Endometrial microvascular endothelial cells (primary cell): Measurements from ENCODE around the gene ATP12A. TPM values are rescaled to one million over a fixed set of nuclear protein-coding genes. Genes with fewer than 3 reads are reported as not detected.

Experiments used
- in situ Hi-C: cut with HindIII; loops from 2 replicates; pipeline ENCODE4 v1.10.0; 2017; ENCODE audit warnings: low sequenced_read_pairs, low pct_unique_long_range_greater_than_20kb; ENCODE audit errors: inconsistent ontology term
- total RNA-seq: library from RNA; depleted of rRNA; stranded (reverse); fragments of >200 nt; gene quantifications from one replicate; pipeline ENCODE4 v1.2.3, GENCODE V29; 2015; ENCODE audit errors: inconsistent ontology term

The ATP12A gene
- total RNA-seq, 1 donor from 2014 or later = not detected

DNA sequence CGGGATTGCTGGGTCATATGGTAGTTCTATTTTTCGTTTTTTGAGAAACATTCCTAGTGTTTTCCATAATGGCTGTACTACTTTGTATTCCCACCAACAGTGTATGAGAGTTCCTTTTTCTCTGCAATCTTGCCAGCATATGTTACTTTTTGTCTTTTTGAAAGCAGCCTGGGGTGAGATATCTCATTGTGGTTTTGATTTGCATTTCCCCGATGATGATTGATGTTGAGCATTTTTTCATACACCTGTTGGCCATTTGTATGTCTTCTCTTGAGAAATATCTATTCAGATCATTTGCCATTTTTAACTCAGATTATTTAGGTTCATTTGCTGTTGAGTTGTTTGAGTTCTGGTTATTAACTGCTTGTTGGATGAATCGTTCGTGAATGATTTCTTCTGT, 18.5 kb upstream of the ATP12A start:
- in situ Hi-C loops = no loop called here

DNA sequence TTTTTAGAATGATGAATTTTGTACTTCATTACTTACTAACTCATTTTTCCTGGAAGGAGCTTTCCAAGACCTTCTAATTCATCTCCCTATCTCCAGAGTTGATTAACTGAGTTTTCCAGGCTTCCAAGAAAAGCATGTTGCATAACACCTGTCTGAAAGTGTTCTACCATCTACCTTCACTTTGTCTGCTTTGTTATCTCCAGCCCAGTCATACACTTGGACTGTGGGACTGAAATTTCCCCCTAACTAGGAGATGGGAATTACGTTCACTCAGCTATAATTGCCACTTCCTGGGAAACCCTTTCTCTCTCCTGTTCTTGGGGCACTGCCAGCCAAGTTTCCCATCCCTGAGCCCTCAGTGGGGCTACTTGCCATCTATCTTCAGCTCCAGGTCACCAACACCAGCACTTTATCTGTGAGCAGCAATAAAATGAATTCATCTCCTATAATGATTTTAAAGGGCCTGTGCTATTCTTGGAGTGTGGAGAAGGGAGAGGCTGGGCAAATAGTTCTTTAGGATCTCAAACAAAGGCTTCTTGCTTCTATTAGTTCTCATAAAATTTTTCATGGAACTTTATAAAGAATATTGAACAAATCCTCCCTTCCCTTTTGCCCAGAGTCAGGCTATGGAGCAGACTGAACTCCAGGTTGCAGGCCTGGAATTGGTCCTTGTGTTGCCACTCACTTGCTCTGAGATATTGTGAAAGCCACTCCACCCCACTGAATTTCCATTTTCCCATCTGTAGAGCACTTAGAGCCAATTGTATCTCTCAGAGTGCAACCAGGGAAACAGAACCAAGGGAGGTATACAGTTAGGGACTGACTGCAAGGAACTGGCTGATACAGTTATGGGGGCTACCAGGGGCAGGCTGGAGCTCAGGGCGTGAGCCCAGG, 17.8 kb upstream of the ATP12A start:
- in situ Hi-C loops = no loop called here

DNA sequence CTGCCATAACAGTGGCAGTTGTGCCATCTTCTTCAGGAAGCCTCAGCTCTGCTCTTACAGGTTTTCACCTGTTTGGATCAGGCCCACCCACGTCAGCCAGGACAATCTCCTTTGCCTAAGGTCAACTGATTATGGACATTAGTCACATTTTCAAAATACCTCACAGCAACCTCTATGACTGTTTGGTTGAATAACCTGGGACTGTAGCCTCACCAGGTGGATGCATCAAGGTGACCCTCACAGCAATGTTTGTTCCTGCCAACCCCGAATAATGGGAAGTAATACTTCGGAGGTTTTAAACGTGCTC, 17.2 kb upstream of the ATP12A start:
- in situ Hi-C loops = no loop called here

DNA sequence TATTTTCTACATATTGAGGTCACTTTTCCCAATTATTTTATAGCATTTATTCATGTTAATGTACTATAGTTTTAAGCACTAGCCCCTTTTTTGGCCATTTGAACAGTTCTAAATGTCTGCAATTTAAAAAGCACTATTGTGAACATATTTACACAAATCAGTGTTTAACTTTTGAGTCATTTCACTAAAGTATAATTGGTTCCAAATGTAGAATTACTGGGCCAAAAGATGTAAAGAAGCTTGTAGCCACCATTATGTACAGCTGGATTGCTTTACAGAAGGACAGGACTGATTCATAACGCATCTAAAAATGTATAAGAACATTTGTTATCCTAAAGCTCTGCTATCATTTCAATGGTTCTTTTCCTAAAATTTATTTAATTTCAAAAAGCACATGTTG, 16.6 kb upstream of the ATP12A start:
- in situ Hi-C loops = no loop called here

DNA sequence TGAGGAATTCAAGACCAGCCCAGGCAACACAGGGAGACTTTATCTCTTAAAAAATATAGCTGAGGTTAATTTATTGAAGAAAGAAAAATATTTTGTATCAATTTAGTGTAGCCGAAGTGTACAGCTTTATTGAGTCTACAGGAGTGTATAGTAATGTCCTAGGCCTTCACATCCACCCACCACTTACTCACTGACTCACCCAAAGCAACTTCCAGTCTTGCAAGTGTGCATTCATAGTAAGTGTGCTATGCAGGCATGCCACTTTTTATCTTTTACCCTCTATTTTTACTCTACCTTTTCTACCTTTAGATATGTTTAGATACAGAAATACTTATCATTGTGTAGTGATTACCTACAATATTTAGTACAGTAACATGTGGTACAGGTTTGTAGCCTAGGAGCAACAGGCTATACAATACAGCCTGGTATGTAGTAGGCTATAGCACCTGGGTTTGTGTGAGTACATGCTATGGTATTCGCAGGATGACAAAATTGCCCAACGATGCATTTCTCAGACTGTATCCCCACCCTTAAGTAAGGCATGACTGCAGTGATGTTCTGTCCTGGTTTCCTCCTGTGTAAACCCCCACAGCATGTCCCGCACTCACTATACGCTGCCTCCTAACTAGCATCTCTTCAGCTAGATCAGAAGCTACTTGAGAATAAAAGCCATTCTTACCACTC, 15.3 kb upstream of the ATP12A start:
- in situ Hi-C loops = no loop called here

DNA sequence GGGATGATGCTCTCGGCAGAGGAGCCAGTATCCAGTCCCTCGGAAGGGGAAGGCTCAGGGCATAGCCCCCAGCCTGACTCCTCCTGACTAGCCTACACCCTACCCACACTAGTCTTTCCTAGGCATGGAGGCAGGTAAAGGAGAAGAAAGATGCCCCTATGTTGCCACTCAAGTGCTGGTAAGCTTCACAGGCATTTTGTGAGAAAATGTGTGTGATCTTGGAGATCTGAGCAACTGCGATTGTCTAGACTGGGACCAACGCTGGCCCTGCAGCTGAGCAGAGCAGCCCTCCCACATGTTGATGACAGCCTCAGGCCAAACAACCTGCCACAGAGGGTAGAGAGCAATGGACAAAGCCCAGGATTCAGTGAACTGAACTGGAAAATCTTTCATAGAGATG, 11.7 kb upstream of the ATP12A start:
- in situ Hi-C loops = no loop called here

DNA sequence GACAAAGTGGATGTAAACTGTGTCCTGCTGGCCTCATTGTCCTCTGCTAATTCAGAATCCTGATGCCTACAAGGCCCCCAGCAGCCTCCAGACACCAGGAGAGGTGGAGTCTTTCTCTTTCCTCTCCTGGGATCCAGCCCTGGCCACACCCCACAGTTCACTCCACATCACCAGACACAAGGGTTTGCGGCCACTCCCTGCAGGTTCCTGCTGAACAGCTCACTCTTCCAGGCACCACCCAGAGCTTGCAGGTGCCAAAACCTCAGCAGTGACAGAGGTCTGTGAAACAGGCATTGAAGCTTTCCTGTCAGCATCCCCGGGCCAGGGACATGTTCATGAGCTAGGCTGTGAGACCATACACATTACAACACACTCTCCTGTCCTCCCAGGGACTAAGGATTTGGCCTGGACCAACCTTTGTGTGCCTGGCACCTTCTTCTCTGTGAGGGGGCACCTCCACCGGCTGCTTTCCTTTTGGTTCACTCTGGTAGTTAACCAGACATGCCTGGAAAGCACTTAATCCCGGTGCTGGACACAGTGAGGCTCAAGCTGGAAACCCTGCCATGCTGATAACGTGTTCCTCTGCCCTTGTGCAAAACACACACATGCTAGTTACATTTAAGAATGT, 11.1 kb upstream of the ATP12A start:
- in situ Hi-C loops = no loop called here

DNA sequence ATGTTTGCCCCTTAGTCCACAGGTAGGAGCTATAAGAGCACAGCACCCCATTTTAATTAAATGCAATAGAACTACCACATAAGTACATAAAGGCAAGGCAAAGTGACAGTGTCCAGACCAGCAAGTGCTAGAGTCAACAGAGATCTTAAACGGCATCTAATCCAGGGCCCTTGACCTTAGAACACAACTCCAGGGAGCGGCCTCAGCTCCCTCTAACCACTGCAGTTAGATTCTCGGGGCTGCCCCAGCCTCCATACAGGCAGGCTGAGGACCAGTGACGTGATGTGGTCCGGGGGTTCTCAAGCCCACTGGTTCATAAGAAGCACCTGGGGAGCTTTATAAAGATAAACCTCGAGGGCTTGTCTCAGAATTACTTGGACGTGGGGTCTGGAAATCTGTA, 10.0 kb upstream of the ATP12A start:
- in situ Hi-C loops = no loop called here

DNA sequence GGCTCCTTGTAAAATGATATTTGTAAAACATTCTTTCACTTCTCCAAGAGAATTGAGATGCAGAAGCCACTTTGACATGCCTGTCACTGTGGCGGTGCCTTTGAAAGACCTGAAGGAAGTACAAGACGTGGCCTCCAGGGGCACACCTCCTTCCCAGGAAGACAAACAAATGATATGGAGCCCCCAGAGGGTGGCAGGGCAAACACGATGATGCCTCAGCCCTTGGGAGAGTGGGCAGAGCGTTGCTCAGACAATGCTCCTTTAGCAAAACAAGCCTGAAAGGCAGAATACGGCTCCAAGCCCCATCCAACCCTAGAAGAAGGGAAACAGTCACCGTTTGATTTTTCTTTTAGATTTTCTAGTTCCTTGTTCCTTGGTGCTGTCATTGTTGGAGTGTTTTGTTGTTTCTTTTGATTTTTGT, 9.2 kb upstream of the ATP12A start:
- in situ Hi-C loops = no loop called here

DNA sequence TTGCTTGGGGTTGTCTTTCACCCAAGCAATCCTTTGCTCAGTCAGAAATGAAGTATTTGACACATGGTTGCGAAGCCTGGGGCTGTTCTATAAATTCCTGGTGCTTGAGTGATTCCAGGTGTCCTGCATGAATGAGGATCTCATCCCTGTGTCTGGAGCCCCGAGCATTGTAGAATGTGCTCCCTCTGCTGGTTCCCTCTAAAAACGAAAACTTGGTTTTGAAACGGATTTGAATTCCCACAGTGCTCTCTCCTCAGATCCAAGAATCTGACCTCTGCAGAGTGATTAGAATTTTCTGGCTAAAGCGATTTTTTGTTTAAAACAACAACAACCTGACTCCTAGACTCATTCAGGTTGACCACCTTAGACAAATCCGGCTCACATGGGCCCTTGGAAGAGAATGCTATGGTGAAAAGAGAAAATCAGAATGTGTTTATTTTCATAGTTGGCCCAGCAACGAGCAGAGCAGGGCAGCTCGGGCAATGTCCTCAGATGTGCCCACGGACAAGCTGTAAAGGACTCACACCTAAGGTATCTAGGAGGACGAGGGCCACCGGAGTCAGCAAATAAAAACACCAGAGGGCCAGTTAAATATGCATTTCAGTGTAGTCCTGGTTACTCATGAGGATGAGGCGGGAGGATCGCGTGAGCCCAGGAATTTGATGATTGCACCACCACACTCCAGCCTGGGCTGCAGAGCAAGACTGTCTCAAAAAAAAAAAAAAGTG, 8.7 kb upstream of the ATP12A start:
- in situ Hi-C loops = no loop called here

DNA sequence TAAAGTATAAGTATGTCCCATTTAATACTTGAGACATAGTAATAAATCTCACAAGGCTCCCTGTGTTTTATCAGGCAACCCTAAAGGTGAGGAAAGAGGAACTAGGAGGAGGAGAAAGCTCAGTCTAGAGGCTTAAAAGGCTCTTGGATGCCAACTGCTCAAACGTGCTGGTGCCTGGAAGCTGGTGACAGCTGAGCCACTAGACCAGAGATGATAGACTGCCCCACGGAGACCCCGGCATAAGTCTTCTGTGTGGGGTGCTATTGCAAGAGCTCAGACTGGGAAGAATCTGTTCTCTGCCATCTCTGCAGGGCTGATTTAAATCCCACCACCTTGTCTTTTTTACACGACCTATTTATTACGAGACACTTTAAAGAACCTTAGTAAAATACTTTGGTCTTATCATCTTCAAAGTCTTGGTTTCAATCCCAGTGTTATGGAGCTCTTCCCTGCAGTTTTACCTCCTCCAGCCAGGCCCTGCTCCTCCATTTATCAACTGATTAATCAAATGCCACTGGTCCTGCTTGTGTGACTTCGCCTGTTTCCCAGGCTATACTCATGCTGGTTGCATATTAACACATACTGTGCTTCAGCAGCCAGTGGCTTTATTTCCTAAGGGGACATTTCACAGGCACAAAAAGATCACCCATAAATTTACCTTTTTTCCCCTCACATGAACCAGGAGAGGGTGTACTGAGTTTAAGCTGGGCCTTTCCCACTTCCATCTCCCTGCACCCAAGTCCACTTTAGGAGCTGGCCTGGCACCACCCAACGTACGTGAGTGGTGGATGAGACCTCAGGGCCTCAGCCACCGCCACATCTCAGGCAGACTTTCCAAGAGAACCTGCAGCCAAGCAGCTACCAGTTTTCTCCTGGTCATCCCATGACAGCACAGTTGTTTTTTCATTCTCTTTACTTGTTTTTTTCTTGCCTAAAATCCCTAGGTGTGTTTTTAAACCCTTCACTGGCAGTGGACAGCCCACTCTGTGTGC, 7.8 kb upstream of the ATP12A start:
- in situ Hi-C loops = no loop called here

DNA sequence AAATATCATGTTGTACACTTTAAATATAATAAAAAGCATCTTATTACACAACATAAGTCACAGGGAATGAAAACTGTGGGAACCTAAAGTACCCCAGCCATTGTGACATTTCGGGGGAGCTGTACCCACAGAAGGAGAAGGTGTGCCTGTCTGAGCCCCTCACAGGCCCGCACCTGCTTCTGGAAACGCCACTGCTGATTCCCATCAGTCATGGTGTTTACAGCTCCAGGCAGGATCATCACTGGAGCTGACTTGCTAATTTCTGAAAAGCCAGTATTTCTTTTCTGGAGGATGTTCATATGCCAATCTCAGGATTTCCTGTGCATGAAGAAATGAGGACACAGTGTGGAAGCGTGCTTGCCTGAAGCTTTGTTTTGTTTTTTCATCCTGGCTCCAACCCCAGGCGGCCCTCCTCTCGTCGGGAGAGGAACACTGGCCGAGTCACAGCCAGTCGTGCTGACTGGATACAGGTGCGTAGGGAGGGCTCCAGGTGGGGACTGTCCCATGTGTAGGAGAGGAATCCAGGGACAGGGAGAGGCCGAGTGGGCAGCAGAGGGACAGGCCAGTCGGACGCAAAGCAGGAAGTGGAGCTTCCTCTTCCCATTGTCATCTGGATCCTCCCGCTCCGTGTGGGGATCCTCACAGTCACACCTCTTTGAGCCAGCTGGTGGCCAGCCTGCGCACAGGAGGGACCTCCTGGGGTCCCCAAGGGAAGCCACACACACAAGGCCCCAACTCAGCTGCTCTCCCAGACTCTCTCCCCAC, 4.2 kb upstream of the ATP12A start:
- in situ Hi-C loops = no loop called here

DNA sequence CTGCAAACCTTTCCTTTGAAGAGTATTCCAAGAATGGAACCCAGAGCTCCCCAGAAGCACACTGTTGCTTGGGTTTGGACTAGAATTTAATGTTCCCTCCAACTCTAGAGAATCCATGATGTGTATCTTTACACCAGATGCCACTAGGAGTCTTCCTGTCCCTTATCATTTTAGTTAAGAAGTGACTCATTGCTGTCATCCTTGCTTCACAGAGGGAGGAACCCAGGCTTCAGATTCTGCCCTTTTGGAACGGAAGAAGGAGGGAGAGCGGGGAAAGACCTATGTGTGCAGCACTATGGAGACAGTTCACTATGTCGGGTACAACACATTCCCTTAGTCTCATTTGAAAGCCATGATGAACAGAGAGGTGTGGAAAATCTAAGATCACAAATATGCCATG, 2.1 kb upstream of the ATP12A start:
- in situ Hi-C loops = no loop called here

DNA sequence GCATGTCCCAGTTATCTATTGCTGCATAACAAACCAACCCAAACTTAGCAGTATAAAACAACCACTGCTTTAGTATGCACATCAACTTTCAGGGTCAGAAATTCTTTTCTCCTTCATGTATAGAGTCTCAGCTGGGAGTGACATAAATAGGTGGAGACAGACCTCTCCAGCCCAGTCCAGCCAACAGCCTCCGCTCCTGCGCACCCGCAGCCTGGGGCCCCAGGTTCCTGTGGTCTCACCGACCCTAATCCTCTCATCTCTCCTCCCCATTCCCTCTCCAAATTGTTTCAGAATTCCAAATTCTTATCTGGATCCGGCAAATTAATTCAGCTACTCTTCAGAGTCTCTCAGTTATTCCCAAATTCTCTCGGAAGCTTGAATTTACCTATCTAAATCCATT, 522 bp upstream of the ATP12A start:
- in situ Hi-C loops = no loop called here

DNA sequence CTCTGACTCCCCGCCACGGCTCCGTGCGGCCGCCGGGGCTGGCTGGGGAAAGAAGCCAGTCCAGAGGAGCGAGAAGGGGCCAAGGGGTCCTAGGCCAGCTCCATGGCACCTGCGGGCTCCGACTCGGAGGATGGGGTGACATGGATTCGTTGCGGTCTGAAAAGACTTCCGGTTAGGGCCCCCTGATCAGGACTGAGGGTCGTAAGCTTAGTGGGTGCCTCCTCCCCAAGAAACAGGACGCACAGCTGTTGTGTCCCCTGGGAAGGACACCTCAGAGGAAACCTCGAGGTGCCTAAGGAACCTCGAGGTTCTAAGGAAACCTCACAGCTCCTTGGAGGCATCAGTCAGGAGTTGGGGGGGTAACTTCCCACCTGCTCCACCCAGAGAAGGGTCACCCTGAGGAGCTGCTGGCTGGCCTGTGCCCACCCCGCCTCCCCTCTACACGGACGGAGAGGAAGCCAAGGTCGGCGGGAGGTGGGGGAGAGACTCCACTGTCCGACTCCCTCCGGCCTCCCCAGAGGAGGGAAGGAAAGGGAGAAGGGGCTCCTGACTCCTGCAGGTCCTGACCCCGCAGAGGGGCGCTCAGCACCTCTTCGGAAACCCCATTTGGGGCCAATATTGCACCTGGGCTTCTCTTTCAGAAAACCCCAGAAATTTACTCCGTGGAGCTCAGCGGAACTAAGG, 855 bp downstream of the ATP12A start:
- in situ Hi-C loops = no loop called here

DNA sequence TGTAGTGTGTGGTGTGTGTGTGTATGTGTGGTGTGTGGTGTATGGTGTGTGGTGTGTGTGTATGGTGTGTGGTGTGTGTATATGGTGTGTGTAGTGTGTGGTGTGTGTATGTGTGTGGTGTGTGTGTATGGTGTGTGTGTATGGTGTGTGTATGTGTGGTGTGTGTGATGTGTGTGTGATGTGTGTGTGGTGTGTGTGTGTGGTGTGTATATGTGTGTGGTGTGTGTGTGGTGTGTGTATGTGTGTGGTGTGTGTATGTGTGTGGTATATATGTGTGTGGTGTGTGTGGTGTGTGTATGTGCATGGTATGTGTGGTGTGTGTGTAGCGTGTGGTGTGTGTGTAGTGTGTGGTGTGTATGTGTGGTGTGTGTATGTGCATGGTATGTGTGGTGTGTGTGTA, 1.7 kb downstream of the ATP12A start:
- in situ Hi-C loops = no loop called here

DNA sequence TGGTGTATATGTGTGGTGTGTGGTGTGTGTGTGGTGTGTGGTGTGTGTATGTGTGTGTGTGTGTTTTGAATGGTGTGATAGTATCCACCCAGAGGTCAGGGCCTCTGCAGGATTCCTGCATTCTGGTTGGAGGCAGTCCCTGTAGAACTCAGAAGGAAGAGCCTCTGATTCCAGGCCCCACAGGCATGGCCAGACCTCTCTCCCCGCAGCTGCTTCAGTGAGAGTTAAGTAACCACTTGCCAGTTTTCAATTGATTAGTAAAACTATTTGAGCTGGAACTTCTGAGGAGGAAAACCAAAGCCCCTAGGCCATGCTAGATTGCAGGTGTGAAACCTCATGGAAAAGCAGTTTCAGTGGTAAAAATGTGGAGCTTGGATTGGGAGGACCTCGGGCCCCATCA, 2.1 kb downstream of the ATP12A start:
- in situ Hi-C loops = no loop called here
